HEK293 (cell line): Measurements from ENCODE around the gene PPP4C.

Source experiments
- CTCF ChIA-PET: fragments of 350-600 bp; formaldehyde crosslinking; extraction: SDS; loops from one replicate; lab custom pipeline; 2021; ENCODE audit warnings: antibody characterized with exemption; lab: Yijun Ruan, JAX
- POLR2A ChIA-PET: fragments of 300-600 bp; formaldehyde crosslinking; extraction: SDS; loops from one replicate; lab custom pipeline; 2020; ENCODE audit warnings: antibody characterized with exemption, inconsistent platforms; lab: Yijun Ruan, JAX
- H3K27ac ChIP-seq: fragments of 200-500 bp; sonication (Bioruptor generic); 2 replicates; pipeline ENCODE4 v1.5.1; 2014; ENCODE audit warnings: low read depth, low read length, control low read depth, inconsistent platforms; ENCODE audit errors: extremely low read depth
- H3K36me3 ChIP-seq, 2 experiments: fragments of 200-500 bp in 1 of 2; sonication (Bioruptor generic) in 1 of 2; 1 replicate in 1 of 2; 2 replicates in 1 of 2; pipeline ENCODE4 v1.5.1; 2014 to 2017; ENCODE audit warnings: inconsistent platforms in 2 of 2, low read length in 2 of 2; ENCODE audit not compliant: control insufficient read depth in 2 of 2, insufficient read depth in 1 of 2
- H3K4me1 ChIP-seq: fragments of 200-500 bp; sonication (Bioruptor generic); 2 replicates; pipeline ENCODE4 v1.5.1; 2014; ENCODE audit warnings: mild to moderate bottlenecking, low read length, inconsistent platforms; ENCODE audit not compliant: control insufficient read depth, insufficient read depth
- H3K4me3 ChIP-seq: 2 replicates; pipeline ENCODE4 v1.5.1; 2011; ENCODE audit warnings: low read depth, mild to moderate bottlenecking, control low read depth, low read length, moderate library complexity
- H3K9me3 ChIP-seq: fragments of 200-500 bp; sonication (Bioruptor generic); 2 replicates; pipeline ENCODE4 v1.5.1; 2014; ENCODE audit warnings: low read depth, low read length, inconsistent platforms; ENCODE audit not compliant: control insufficient read depth, insufficient read depth
- CTCF ChIP-seq: fragments of 450-650 bp; formaldehyde crosslinking; IDR thresholded peaks from 2 replicates; pipeline ENCODE4 v1.5.1; 2016; ENCODE audit warnings: missing biosample characterization, missing genetic modification characterization
- GLIS1 ChIP-seq: fragments of 450-650 bp; formaldehyde crosslinking; IDR thresholded peaks from 2 replicates; pipeline ENCODE4 v1.5.1; 2016; ENCODE audit warnings: missing biosample characterization, missing genetic modification characterization
- GLIS2 ChIP-seq: fragments of 450-650 bp; formaldehyde crosslinking; IDR thresholded peaks from 2 replicates; pipeline ENCODE4 v1.5.1; 2016; ENCODE audit warnings: missing biosample characterization, missing genetic modification characterization
- KLF7 ChIP-seq: fragments of 450-650 bp; formaldehyde crosslinking; IDR thresholded peaks from 2 replicates; pipeline ENCODE4 v1.5.1; 2016; ENCODE audit warnings: missing biosample characterization, missing genetic modification characterization, borderline replicate concordance
- REPIN1 ChIP-seq: fragments of 450-650 bp; formaldehyde crosslinking; IDR thresholded peaks from 2 replicates; pipeline ENCODE4 v1.5.1; 2017; ENCODE audit warnings: missing biosample characterization, missing genetic modification characterization, low read depth
- TCF7L2 ChIP-seq: IDR thresholded peaks from 2 replicates; pipeline ENCODE4 v1.6.1; 2011; ENCODE audit warnings: low read depth, mild to moderate bottlenecking, inconsistent platforms, low read length, moderate library complexity, borderline replicate concordance
- YY1 ChIP-seq: fragments of 450-650 bp; formaldehyde crosslinking; IDR thresholded peaks from 2 replicates; pipeline ENCODE4 v1.5.1; 2018; ENCODE audit warnings: missing biosample characterization, missing genetic modification characterization
- ZBTB48 ChIP-seq: fragments of 450-650 bp; formaldehyde crosslinking; IDR thresholded peaks from 2 replicates; pipeline ENCODE4 v1.5.1; 2016; ENCODE audit warnings: missing biosample characterization, missing genetic modification characterization
- ZNF366 ChIP-seq: fragments of 450-650 bp; formaldehyde crosslinking; conservative IDR thresholded peaks from 2 replicates; pipeline ENCODE4 v1.5.1; 2016; ENCODE audit warnings: missing biosample characterization, missing genetic modification characterization
- ZNF529 ChIP-seq: fragments of 450-650 bp; formaldehyde crosslinking; IDR thresholded peaks from 2 replicates; pipeline ENCODE4 v1.5.1; 2017; ENCODE audit warnings: missing genetic modification characterization, missing biosample characterization; ENCODE audit not compliant: insufficient replicate concordance
- ZNF692 ChIP-seq: fragments of 450-650 bp; formaldehyde crosslinking; IDR thresholded peaks from 2 replicates; pipeline ENCODE4 v1.5.1; 2016; ENCODE audit warnings: missing biosample characterization, missing genetic modification characterization
- ZNF776 ChIP-seq: fragments of 450-650 bp; formaldehyde crosslinking; IDR thresholded peaks from 2 replicates; pipeline ENCODE4 v1.5.0; 2017; ENCODE audit warnings: missing biosample characterization, missing genetic modification characterization, borderline replicate concordance
- ZNF785 ChIP-seq: fragments of 450-650 bp; formaldehyde crosslinking; IDR thresholded peaks from 2 replicates; pipeline ENCODE4 v1.5.1; 2016; ENCODE audit warnings: missing biosample characterization, missing genetic modification characterization
- ZNF792 ChIP-seq: fragments of 450-650 bp; formaldehyde crosslinking; IDR thresholded peaks from 2 replicates; pipeline ENCODE4 v1.5.1; 2016; ENCODE audit warnings: missing biosample characterization, missing genetic modification characterization
- ZSCAN30 ChIP-seq: fragments of 450-650 bp; IDR thresholded peaks from 2 replicates; pipeline ENCODE4 v1.5.1; 2018; ENCODE audit warnings: missing biosample characterization, mild to moderate bottlenecking, missing genetic modification characterization, moderate library complexity
- TF ChIP-seq, protein P1 (sequence below): fragments of 450-650 bp; formaldehyde crosslinking; IDR thresholded peaks from 2 replicates; pipeline ENCODE4 v1.5.1; 2017; ENCODE audit warnings: missing biosample characterization, missing genetic modification characterization
- TF ChIP-seq, protein P2 (sequence below): fragments of 450-650 bp; formaldehyde crosslinking; IDR thresholded peaks from 2 replicates; pipeline ENCODE4 v1.5.1; 2017; ENCODE audit warnings: missing biosample characterization, missing genetic modification characterization
- TF ChIP-seq, protein P3 (sequence below): fragments of 450-650 bp; formaldehyde crosslinking; IDR thresholded peaks from 2 replicates; pipeline ENCODE4 v1.5.1; 2016; ENCODE audit warnings: missing biosample characterization, missing genetic modification characterization
- TF ChIP-seq, protein P4 (sequence below): fragments of 450-650 bp; formaldehyde crosslinking; IDR thresholded peaks from 2 replicates; pipeline ENCODE4 v1.5.1; 2016; ENCODE audit warnings: missing biosample characterization, missing genetic modification characterization

Gene PPP4C

DNA sequence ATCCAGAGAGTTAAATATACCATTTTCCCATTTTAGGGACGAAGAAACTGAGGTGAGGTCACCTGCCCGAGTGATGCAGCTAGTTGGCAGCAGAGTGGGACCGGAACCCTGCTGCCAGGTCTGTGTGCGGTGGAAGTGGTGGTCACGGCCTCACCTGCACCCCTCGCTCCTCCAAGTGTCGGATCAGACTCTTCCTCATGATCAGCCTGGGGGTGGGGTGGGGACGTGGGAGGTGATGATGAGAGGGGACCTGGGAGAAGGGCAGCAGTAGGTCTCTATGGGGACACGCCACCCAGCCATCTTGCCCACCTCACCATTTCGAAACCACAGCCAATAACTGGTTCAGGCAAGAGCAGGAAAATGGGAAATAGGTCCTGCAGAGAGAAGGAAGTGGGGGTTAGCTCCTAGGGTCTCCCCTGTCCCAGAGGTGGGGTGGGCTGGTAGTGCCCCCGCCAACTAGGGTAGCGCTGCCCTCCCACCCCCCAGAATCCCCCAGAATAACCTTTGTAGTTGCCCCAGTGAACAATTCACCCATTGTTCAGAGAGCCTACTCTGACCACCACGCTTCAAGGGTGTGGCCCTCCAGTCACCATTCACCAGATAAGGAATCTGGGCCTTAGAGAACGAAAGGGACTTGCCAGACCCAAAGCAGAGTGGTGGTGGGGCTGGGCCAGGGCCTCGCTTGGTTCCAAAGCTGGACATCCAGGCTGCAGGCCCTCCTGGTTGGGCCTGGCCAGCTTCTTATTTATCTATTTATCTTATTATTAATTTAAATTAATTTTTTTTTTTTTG, 32.5 kb downstream of the PPP4C start:
- no peak for TF ChIP-seq REPIN1 (tag by site-specific recombination)
- TF ChIP-seq, protein P1, sequence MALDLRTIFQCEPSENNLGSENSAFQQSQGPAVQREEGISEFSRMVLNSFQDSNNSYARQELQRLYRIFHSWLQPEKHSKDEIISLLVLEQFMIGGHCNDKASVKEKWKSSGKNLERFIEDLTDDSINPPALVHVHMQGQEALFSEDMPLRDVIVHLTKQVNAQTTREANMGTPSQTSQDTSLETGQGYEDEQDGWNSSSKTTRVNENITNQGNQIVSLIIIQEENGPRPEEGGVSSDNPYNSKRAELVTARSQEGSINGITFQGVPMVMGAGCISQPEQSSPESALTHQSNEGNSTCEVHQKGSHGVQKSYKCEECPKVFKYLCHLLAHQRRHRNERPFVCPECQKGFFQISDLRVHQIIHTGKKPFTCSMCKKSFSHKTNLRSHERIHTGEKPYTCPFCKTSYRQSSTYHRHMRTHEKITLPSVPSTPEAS = 0 out of 2 replicates have a peak, but pooled peaks have one; percentile 3
- CTCF ChIA-PET = interaction anchor here (0.7 kb wide), 1 partner anchor 16 kb away, joined by 4 read pairs; the partner anchor contains the start of gene TBX6
- POLR2A ChIA-PET = interaction anchor here (0.5 kb wide), 1 partner anchor 49 kb away, joined by 3 read pairs; no protein-coding TSS in a partner anchor
- H3K9me3 ChIP-seq = no peaks in the 10 kb centered on the region
- H3K4me3 ChIP-seq = no peak overlapping the region
- H3K4me1 ChIP-seq = no peaks in the 10 kb centered on the region
- H3K36me3 ChIP-seq = peaks cover 0 to 67% of the 10 kb centered on the region in 2 experiments; a peak in 2 of 3 replicates
- H3K27ac ChIP-seq = no peak overlapping the region

DNA sequence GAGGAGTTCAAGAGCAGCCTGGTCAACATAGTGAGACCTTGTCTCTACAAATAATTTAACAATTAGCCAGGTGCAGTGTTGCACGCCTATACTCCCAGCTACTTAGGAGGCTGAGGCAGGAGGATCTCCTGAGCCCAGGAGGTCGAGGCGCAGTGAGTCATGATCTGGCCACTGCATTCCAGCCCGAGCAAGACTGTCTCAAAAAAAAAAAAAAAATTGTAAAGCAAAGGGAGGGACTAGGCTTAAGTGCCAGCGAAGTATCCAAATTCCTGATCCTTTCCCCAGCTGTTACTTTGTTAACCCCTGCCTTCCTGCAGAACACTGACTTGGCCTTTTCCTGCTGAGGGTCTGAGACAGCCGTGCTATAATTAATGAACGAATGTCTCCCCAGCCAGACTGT, 34.9 kb downstream of the PPP4C start:
- TF ChIP-seq GLIS1 (tag by site-specific recombination) (0 out of 2 replicates have a peak, but pooled peaks have one; percentile 14), ZNF792 (no peak), ZNF692 (tag by site-specific recombination) (no peak)
- TF ChIP-seq, protein P2, sequence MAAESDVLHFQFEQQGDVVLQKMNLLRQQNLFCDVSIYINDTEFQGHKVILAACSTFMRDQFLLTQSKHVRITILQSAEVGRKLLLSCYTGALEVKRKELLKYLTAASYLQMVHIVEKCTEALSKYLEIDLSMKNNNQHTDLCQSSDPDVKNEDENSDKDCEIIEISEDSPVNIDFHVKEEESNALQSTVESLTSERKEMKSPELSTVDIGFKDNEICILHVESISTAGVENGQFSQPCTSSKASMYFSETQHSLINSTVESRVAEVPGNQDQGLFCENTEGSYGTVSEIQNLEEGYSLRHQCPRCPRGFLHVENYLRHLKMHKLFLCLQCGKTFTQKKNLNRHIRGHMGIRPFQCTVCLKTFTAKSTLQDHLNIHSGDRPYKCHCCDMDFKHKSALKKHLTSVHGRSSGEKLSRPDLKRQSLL (tag by site-specific recombination) = no peak
- Histone ChIP-seq H3K27ac (0 out of 2 replicates have a peak overlapping the region, but pooled peaks have one; percentile 9), H3K4me1 (no peaks in the 10 kb centered on the region), H3K4me3 (no peak overlapping the region), H3K9me3 (no peaks in the 10 kb centered on the region), H3K36me3 (peaks cover 0 to 71% of the 10 kb centered on the region in 2 experiments; a peak in 2 of 3 replicates)
- ChIA-PET POLR2A (interaction anchor here (0.6 kb wide), 1 partner anchor 283 kb away, joined by 5 read pairs; no protein-coding TSS in a partner anchor), CTCF (interaction anchor here (0.8 to 6.1 kb wide), 6 partner anchors 18 to 299 kb away, joined by 3 to 38 read pairs (median 4); partner anchors contain the start of gene TBX6)

DNA sequence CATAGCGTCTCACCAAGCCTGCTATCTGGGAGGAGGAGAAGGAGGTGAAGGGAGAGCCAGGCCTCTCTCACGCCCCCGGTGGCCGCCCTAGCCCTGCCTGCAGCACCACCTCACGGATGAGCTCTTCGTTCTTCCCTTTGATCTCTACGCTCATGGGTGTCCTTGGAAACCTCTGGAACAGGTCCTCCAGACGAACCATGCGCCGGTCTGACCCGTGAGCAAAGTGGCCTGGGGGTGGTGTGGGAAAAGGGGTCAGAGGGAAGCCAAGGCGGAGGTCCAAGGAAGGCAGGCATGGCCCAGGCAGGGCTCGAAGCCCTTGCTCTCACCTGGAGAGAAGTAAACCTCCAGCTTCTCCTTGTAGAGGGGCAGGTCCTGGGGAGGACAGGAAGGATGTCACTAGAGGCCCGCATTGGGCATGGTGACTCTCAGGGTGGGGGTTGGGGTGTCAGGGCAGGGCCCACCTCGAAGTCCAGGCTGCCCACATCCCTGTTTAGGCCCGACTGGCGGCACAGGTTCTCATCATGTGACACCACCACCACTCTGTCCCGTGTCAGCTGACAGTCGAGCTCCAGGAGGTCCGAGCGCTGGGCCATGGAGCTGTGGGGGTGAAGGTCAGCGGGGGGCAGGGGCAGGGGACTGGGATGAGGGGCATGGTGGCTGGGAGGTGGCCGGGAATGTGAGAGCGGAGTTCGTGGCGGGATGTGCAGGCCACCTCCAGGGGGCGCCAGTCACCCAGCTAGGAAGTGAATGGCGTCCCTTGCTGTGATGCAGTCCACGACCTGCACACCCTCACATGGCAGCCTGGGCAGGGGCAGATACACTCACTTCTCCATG, 36.6 kb downstream of the PPP4C start:
- ChIA-PET CTCF (interaction anchor here (0.6 to 6.1 kb wide), 23 partner anchors 9 to 521 kb away, joined by 3 to 38 read pairs (median 3); partner anchors contain the start of genes TBX6 and YPEL3), POLR2A (interaction anchor here (1.3 kb wide), 1 partner anchor 67 kb away, joined by 8 read pairs; no protein-coding TSS in a partner anchor)
- Histone ChIP-seq H3K9me3 (no peaks in the 10 kb centered on the region), H3K36me3 (peaks cover 4 to 75% of the 10 kb centered on the region in 2 experiments; a peak in 2 of 3 replicates), H3K4me3 (no peak overlapping the region), H3K27ac (no peak overlapping the region), H3K4me1 (no peaks in the 10 kb centered on the region)
- TF ChIP-seq ZNF529 (no peak), TCF7L2 (peak; percentile 51; the same call in 1 of the 2 replicates), ZBTB48 (peak; percentile 45; the same call in 1 of the 2 replicates), CTCF (tag by site-specific recombination) (peak; percentile 84), ZSCAN30 (tag by site-specific recombination) (peak; percentile 70), YY1 (0 out of 2 replicates have a peak, but pooled peaks have one; percentile 53), ZNF776 (tag by site-specific recombination) (no peak), ZNF785 (tag by site-specific recombination) (peak; percentile 41; the same call in 1 of the 2 replicates), ZNF366 (no peak), KLF7 (tag by site-specific recombination) (0 out of 2 replicates have a peak, but pooled peaks have one; percentile 23), GLIS2 (tag by site-specific recombination) (no peak), REPIN1 (tag by site-specific recombination) (0 out of 2 replicates have a peak, but pooled peaks have one; percentile 88)
- TF ChIP-seq, protein P3, sequence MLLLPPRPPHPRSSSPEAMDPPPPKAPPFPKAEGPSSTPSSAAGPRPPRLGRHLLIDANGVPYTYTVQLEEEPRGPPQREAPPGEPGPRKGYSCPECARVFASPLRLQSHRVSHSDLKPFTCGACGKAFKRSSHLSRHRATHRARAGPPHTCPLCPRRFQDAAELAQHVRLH = peak; percentile 92
- TF ChIP-seq, protein P4, sequence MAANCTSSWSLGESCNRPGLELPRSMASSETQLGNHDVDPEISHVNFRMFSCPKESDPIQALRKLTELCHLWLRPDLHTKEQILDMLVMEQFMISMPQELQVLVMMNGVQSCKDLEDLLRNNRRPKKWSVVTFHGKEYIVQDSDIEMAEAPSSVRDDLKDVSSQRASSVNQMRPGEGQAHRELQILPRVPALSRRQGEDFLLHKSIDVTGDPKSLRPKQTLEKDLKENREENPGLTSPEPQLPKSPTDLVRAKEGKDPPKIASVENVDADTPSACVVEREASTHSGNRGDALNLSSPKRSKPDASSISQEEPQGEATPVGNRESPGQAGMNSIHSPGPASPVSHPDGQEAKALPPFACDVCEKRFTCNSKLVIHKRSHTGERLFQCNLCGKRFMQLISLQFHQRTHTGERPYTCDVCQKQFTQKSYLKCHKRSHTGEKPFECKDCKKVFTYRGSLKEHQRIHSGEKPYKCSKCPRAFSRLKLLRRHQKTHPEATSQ (tag by site-specific recombination) = peak; percentile 89
